Measurements from ENCODE around the gene PSAPL1.

Gene PSAPL1

GRCh38 chr4:7416745-7417432, 17.8 kb downstream of the PSAPL1 start:
- DNase-seq, result no peak

- DNase-seq, result no peak
These were observed 18.6 kb downstream of the PSAPL1 start for GRCh38 chr4:7415927-7416686.

GRCh38 chr4:7414736-7415510, 19.8 kb downstream of the PSAPL1 start:
- no peak for DNase-seq

DNA sequence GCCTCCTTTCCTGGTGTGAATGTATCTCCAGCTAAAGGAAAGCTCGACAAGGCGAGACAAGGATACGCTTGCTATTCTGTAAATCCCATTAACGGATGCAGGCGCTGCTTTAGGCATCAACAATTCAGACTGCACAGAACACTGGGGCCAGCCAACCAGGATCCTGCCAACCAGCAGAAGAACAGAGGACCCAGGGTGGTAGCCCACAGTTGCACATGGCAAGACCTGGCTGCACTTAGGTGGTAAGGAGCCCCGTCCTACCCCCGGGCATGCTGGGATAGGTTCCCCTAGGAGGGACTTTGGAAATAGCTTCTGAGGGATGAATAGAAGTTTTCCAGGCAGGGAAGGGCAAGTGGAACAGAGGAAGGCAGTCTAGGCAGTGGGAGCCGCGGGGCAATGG, 20.7 kb downstream of the PSAPL1 start:
- no peak for DNase-seq

DNA sequence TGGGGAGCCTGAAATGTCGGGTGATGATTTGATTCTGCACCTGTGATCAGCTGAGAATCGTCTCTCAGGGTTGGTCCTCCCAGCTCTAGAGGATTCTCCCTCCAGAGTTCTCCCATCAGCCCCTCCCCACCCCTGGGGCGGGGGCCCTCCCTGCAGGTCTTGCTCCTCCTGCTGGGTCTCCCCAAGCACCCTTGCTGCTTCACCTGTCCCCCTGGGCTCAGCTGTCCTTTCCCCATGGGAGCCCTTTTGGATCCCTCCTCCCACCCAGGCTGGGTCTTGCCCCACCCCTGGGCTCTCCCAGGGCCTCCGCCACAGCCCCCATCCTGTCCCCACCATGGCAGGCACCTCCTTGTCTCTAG, 22.2 kb downstream of the PSAPL1 start:
- no peak for DNase-seq

- no peak for DNase-seq
These were observed 22.7 kb downstream of the PSAPL1 start for GRCh38 chr4:7411896-7412553.

- no peak for DNase-seq
These were observed 23.2 kb downstream of the PSAPL1 start for GRCh38 chr4:7411491-7411890.

GRCh38 chr4:7410446-7410845, 24.3 kb downstream of the PSAPL1 start:
- no peak for DNase-seq

- DNase-seq, result no peak
These were observed 26.6 kb downstream of the PSAPL1 start for GRCh38 chr4:7408166-7408565.

DNA sequence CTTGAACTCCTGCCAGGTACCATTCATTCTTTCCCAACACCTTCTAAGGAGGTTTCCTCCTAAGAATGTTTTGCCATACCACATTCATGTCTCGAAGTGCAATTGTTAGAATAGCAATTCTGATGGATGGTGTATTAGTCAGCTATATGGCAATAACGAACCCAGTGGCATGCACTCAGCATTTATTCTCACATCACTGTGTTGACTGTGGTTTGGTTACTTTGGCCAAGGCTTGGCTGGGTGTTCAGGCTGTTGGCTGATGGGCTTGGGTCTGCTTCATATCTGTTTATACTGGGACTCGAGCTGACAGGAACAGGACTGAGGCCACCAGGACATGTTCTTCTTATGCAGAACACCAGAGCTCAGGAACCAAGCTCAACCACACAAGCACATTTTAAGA, 31.7 kb downstream of the PSAPL1 start:
- DNase-seq, result no peak

- DNase-seq, result no peak
These were observed 32.2 kb downstream of the PSAPL1 start for GRCh38 chr4:7402526-7402925.

GRCh38 chr4:7400671-7401298, 33.9 kb downstream of the PSAPL1 start:
- DNase-seq, result no peak

GRCh38 chr4:7399440-7400234, 35.1 kb downstream of the PSAPL1 start:
- DNase-seq, result no peak

DNA sequence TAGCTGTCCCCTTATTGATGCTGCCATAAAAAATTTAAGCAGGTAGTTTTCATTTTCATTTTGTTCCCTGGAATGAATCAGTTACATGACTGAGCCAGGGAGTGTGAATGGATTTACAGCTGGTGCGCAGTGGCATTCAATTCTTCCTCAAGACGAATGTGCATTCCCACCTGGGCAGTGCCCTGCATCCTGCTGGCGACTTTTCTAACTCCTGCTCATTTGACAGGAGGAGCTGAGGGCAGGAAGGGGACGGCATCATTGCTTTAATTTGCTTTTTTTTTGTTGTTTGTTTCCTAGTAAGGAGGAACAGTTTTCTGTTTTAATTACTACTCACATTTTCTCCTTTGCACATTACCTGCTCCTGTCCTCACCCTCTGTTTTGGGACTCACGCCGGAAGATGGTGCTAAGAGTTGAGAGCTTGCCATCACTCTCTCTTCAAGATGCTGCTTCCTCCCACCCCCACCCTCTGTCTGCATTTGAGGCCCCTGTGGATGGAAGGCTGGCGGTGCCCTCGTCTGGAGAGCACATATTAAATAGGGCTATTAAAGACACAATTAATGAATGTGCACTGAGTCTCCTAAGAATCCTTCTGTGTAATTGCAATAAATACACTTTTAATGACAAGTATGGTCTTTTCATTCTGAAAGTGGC, 35.8 kb downstream of the PSAPL1 start:
- DNase-seq, result no peak

GRCh38 chr4:7398104-7398423, 36.7 kb downstream of the PSAPL1 start:
- no peak for DNase-seq

DNA sequence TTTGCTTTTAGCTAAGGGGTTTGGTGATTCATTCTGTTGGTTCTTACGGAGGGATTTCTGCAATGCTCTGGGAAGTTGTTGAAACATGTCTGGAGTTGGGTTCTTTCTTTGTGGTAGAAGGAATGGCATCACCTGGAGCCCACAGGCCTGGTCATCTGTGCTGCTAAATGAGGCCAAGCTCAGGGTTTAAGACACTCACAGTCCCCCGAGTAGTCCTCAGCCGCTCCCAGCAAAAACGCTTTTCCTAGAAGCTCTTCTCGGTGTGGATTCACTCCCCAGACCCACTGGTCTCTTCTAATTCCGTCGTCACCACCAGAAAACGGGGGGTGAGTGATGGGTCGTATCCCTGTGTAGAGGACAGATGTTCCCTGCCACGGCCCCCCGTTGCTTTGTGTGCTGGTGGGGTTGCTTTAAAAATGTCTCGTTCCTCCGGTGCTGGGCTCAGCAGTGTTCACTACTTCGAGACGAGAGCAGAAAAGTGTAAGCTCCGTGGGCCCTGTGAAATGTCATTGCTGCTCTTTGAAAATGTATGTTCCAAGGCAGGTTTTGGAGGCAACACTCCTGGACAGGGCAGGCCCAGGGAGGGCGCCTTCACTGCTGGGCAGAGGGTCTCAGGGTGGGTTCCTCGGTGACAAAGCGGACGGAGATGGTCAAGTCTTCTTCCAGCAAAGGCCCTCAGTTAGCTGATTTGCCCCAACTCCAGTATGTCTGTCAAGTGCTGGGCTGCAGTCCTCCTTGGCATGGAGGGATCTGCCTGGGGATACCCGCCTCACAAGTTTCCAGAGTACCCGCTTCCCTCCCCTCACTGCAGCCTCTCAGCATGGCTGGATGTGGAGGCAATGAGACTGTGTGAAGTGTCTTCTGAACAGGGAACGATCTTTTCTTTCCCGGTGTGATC, 37.3 kb downstream of the PSAPL1 start:
- no peak for DNase-seq

DNA sequence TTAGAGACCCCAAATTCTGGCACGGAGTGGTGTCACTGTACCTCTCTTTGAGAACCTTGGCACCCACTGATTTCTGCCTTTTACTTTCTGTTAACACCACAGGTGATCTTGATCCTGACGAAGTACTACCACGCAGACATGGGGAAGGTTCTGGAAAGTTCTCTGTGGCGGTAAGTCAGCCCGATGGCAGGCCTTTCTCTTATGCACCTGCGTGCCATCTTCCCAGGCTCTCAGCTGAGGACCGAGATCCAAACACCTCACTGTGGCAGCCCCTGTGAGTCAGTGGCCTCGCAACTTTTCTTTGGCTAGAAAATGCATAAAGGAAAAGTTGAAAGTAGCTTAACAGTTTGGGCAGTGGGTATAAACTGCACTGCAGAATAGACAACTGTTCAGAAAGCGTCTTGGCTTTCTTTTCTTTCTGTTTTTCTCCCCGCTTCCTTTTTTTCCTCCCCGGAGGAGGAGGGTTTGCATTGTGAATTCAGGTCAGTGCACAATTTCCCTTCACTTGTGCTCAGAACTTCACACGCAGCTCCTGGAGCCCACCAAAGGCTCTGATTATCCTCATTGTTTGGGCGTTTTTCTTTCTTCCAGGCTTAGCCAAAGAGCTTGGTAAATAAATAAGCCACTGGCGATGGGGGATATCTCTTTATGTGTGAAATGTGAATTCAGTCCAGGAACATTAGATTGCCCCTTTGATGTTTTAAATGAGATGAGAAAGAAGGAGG, 38.4 kb downstream of the PSAPL1 start:
- DNase-seq, result no peak

GRCh38 chr4:7395645-7396044, 39.1 kb downstream of the PSAPL1 start:
- no peak for DNase-seq

DNA sequence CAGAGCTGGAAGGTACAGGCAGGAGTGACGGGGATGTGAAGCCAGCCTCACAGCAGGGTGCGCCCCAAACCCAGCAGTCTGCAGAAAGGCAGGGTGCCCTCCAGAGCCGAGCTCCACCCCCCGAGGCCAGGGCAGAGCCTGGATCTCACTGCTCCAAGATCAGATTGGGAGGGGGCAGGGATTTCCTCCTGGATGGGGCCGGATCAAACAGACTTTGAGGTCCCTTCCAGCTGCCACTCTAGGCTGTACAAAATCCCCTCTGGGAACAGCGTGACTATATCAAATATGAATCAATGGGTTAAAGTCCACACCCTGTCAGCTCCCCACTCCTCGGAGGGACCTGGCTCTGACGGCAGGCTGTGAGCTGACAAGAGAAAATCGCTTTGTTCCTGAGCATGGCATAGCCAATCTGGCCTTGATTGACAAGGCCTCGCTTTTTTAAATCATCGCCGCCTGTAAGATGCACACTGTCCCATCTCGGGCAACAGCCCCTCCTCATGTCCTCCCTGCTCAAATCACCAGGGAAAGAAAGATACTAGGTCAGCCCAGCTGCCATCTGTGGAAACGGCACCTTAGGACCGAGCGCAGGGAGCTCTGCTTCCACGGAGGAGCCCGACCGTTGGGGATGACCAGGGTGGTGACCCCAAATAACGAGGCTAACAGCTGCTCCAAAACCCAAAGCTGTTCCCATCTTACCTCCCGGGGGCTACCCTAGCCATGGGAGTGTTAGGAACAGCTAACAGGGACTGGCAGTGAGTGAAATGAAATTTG, 39.9 kb downstream of the PSAPL1 start:
- no peak for DNase-seq
